Neural cell (in vitro differentiated cells): Measurements from ENCODE around the gene MAGEA6.

Experiments used
- EZH2 ChIP-seq: fragments of 200-600, 300-800 bp; shearing (Covaris generic), sonication (generic); IDR thresholded peaks from 2 replicates; pipeline ENCODE4 v1.6.1; 2014; ENCODE audit warnings: antibody characterized with exemption, low read length, borderline replicate concordance, mild to moderate bottlenecking; ENCODE audit not compliant: insufficient read depth, poor library complexity, severe bottlenecking
- TF ChIP-seq, protein P1 (sequence below): IDR thresholded peaks from 2 replicates; pipeline ENCODE4 v1.6.1; 2012; ENCODE audit warnings: borderline replicate concordance

DNA sequence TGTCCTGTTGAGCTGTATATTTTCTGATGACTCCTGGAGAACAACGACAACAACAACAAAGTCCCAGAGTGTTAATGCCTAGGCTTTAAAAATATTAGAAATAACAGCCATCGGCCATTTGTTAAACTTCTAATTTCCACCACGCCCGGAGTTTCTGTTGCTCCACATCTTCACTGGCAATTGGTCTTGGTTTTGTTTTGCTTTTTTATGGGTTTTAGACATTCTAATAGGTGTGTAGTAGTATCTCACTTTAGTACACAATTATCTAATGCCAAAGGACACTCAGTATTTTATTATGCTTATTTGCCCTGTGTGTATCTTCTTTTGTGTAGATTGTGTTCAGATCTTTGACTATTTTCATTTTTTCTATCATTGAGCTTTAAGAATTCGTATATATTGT, 30.9 kb downstream of the MAGEA6 start:
- TF ChIP-seq, protein P1, sequence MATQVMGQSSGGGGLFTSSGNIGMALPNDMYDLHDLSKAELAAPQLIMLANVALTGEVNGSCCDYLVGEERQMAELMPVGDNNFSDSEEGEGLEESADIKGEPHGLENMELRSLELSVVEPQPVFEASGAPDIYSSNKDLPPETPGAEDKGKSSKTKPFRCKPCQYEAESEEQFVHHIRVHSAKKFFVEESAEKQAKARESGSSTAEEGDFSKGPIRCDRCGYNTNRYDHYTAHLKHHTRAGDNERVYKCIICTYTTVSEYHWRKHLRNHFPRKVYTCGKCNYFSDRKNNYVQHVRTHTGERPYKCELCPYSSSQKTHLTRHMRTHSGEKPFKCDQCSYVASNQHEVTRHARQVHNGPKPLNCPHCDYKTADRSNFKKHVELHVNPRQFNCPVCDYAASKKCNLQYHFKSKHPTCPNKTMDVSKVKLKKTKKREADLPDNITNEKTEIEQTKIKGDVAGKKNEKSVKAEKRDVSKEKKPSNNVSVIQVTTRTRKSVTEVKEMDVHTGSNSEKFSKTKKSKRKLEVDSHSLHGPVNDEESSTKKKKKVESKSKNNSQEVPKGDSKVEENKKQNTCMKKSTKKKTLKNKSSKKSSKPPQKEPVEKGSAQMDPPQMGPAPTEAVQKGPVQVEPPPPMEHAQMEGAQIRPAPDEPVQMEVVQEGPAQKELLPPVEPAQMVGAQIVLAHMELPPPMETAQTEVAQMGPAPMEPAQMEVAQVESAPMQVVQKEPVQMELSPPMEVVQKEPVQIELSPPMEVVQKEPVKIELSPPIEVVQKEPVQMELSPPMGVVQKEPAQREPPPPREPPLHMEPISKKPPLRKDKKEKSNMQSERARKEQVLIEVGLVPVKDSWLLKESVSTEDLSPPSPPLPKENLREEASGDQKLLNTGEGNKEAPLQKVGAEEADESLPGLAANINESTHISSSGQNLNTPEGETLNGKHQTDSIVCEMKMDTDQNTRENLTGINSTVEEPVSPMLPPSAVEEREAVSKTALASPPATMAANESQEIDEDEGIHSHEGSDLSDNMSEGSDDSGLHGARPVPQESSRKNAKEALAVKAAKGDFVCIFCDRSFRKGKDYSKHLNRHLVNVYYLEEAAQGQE, result no peak
- no peak for TF ChIP-seq EZH2
